ENCODE data around the gene NRP2. TPM values are rescaled to one million over a fixed set of nuclear protein-coding genes. Genes with fewer than 3 reads are reported as not detected.

The NRP2 gene
- total RNA-seq, 1 donor from 2014 or later = 64.0 TPM

GRCh38 chr2:205683502-205684367, 1.4 kb downstream of the NRP2 start:
- Mint-ChIP-seq H3K27ac (peak overlapping the region; percentile 59), H3K4me3 (peak overlapping the region; percentile 89), H3K4me1 (ENCODE audit: low read depth) (peaks cover 51% of the 10 kb centered on the region), H3K36me3 (ENCODE audit: low read depth) (peaks cover 13% of the 10 kb centered on the region), H3K27me3 (ENCODE audit: insufficient read depth) (peaks cover 60% of the 10 kb centered on the region), H3K9me3 (no peaks in the 10 kb centered on the region)
- no peak for DNase-seq (ENCODE audit: low spot score)
- intact Hi-C loops (cut with micrococcal nuclease) = loop anchor here (2.0 to 10.0 kb wide), 9 partner anchors 23 to 1656 kb away; no protein-coding TSS in a partner anchor

GRCh38 chr2:205684871-205685313, 2.6 kb downstream of the NRP2 start:
- no peaks in the 10 kb centered on the region for H3K9me3 Mint-ChIP-seq
- H3K4me3 Mint-ChIP-seq = peak overlapping the region; percentile 89
- H3K27me3 Mint-ChIP-seq (ENCODE audit: insufficient read depth) = peaks cover 62% of the 10 kb centered on the region
- H3K4me1 Mint-ChIP-seq (ENCODE audit: low read depth) = peaks cover 44% of the 10 kb centered on the region
- no peak for DNase-seq (ENCODE audit: low spot score)
- H3K27ac Mint-ChIP-seq = peak overlapping the region; percentile 63
- intact Hi-C loops (cut with micrococcal nuclease) = loop anchor here (1.0 to 10.0 kb wide), 9 partner anchors 29 to 1658 kb away; no protein-coding TSS in a partner anchor
- H3K36me3 Mint-ChIP-seq (ENCODE audit: low read depth) = peaks cover 15% of the 10 kb centered on the region

GRCh38 chr2:205685314-205686055, 3.2 kb downstream of the NRP2 start:
- H3K36me3 Mint-ChIP-seq (ENCODE audit: low read depth) = peaks cover 15% of the 10 kb centered on the region
- peak overlapping the region; percentile 89 for H3K27ac Mint-ChIP-seq
- peaks cover 38% of the 10 kb centered on the region for H3K4me1 Mint-ChIP-seq (ENCODE audit: low read depth)
- no peaks in the 10 kb centered on the region for H3K9me3 Mint-ChIP-seq
- H3K4me3 Mint-ChIP-seq = peak overlapping the region; percentile 89
- intact Hi-C loops (cut with micrococcal nuclease) = loop anchor here (1.0 to 10.0 kb wide), 2 partner anchors 29 to 681 kb away; no protein-coding TSS in a partner anchor
- no peak for DNase-seq (ENCODE audit: low spot score)
- peaks cover 59% of the 10 kb centered on the region for H3K27me3 Mint-ChIP-seq (ENCODE audit: insufficient read depth)

GRCh38 chr2:205686056-205686782, 3.9 kb downstream of the NRP2 start:
- H3K4me3 Mint-ChIP-seq = peak overlapping the region; percentile 84
- intact Hi-C loops (cut with micrococcal nuclease) = loop anchor here (10.0 kb wide), 1 partner anchor 681 kb away; no protein-coding TSS in a partner anchor

GRCh38 chr2:205686783-205687640, 4.7 kb downstream of the NRP2 start:
- H3K9me3 Mint-ChIP-seq = no peaks in the 10 kb centered on the region
- H3K27me3 Mint-ChIP-seq (ENCODE audit: insufficient read depth) = peaks cover 56% of the 10 kb centered on the region

More at GRCh38 chr2:205686056-205686782, 3.9 kb downstream of the NRP2 start:
- Mint-ChIP-seq H3K4me1 (ENCODE audit: low read depth) (peaks cover 33% of the 10 kb centered on the region), H3K9me3 (no peaks in the 10 kb centered on the region), H3K27ac (peak overlapping the region; percentile 89), H3K27me3 (ENCODE audit: insufficient read depth) (peaks cover 57% of the 10 kb centered on the region), H3K36me3 (ENCODE audit: low read depth) (peaks cover 18% of the 10 kb centered on the region)
- DNase-seq (ENCODE audit: low spot score) = no peak

GRCh38 chr2:205687641-205687956, 5.3 kb downstream of the NRP2 start:
- Mint-ChIP-seq H3K36me3 (ENCODE audit: low read depth) (peaks cover 21% of the 10 kb centered on the region), H3K27ac (no peak overlapping the region), H3K4me3 (no peak overlapping the region), H3K4me1 (ENCODE audit: low read depth) (peaks cover 28% of the 10 kb centered on the region), H3K9me3 (no peaks in the 10 kb centered on the region), H3K27me3 (ENCODE audit: insufficient read depth) (peaks cover 59% of the 10 kb centered on the region)
- intact Hi-C loops (cut with micrococcal nuclease) = loop anchor here (10.0 kb wide), 1 partner anchor 683 kb away; no protein-coding TSS in a partner anchor
- no peak for DNase-seq (ENCODE audit: low spot score)

More at GRCh38 chr2:205686783-205687640, 4.7 kb downstream of the NRP2 start:
- Mint-ChIP-seq H3K27ac (no peak overlapping the region), H3K36me3 (ENCODE audit: low read depth) (peaks cover 21% of the 10 kb centered on the region), H3K4me1 (ENCODE audit: low read depth) (peaks cover 28% of the 10 kb centered on the region), H3K4me3 (peak overlapping the region; percentile 84)
- intact Hi-C loops (cut with micrococcal nuclease) = loop anchor here (10.0 kb wide), 1 partner anchor 682 kb away; no protein-coding TSS in a partner anchor
- no peak for DNase-seq (ENCODE audit: low spot score)

- intact Hi-C loops (cut with micrococcal nuclease) = loop anchor here (10.0 kb wide), 1 partner anchor 684 kb away; no protein-coding TSS in a partner anchor
- peaks cover 57% of the 10 kb centered on the region for H3K27me3 Mint-ChIP-seq (ENCODE audit: insufficient read depth)
Observed at GRCh38 chr2:205688417-205689200, 6.3 kb downstream of the NRP2 start.

GRCh38 chr2:205689820-205690219, 7.5 kb downstream of the NRP2 start:
- Mint-ChIP-seq H3K27ac (no peak overlapping the region), H3K4me1 (ENCODE audit: low read depth) (peaks cover 12% of the 10 kb centered on the region), H3K36me3 (ENCODE audit: low read depth) (peaks cover 10% of the 10 kb centered on the region), H3K4me3 (no peak overlapping the region), H3K9me3 (no peaks in the 10 kb centered on the region), H3K27me3 (ENCODE audit: insufficient read depth) (peaks cover 49% of the 10 kb centered on the region)
- intact Hi-C loops (cut with micrococcal nuclease) = loop anchor here (10.0 kb wide), 1 partner anchor 685 kb away; no protein-coding TSS in a partner anchor
- DNase-seq (ENCODE audit: low spot score) = no peak

More at GRCh38 chr2:205688417-205689200, 6.3 kb downstream of the NRP2 start:
- H3K4me3 Mint-ChIP-seq = no peak overlapping the region
- peaks cover 20% of the 10 kb centered on the region for H3K36me3 Mint-ChIP-seq (ENCODE audit: low read depth)
- H3K27ac Mint-ChIP-seq = no peak overlapping the region
- peaks cover 18% of the 10 kb centered on the region for H3K4me1 Mint-ChIP-seq (ENCODE audit: low read depth)
- DNase-seq (ENCODE audit: low spot score) = no peak
- no peaks in the 10 kb centered on the region for H3K9me3 Mint-ChIP-seq

- intact Hi-C loops (cut with micrococcal nuclease) = no loop called here
- DNase-seq (ENCODE audit: low spot score) = no peak
- Mint-ChIP-seq H3K4me3 (no peak overlapping the region), H3K36me3 (ENCODE audit: low read depth) (peaks cover 11% of the 10 kb centered on the region), H3K27me3 (ENCODE audit: insufficient read depth) (peaks cover 31% of the 10 kb centered on the region), H3K4me1 (ENCODE audit: low read depth) (peaks cover 9% of the 10 kb centered on the region), H3K27ac (no peak overlapping the region), H3K9me3 (no peaks in the 10 kb centered on the region)
Observed at GRCh38 chr2:205692104-205692503, 9.8 kb downstream of the NRP2 start.

- peaks cover 14% of the 10 kb centered on the region for H3K4me1 Mint-ChIP-seq (ENCODE audit: low read depth)
- intact Hi-C loops (cut with micrococcal nuclease) = no loop called here
- peaks cover 20% of the 10 kb centered on the region for H3K27me3 Mint-ChIP-seq (ENCODE audit: insufficient read depth)
- H3K27ac Mint-ChIP-seq = no peak overlapping the region
- no peak overlapping the region for H3K4me3 Mint-ChIP-seq
- no peaks in the 10 kb centered on the region for H3K9me3 Mint-ChIP-seq
- no peak for DNase-seq (ENCODE audit: low spot score)
- H3K36me3 Mint-ChIP-seq (ENCODE audit: low read depth) = peaks cover 19% of the 10 kb centered on the region
Observed at GRCh38 chr2:205694256-205694655, 12.0 kb downstream of the NRP2 start.

GRCh38 chr2:205695460-205695991, 13.2 kb downstream of the NRP2 start:
- no peak for DNase-seq (ENCODE audit: low spot score)
- peaks cover 20% of the 10 kb centered on the region for H3K27me3 Mint-ChIP-seq (ENCODE audit: insufficient read depth)
- H3K27ac Mint-ChIP-seq = no peak overlapping the region
- no peaks in the 10 kb centered on the region for H3K9me3 Mint-ChIP-seq
- H3K4me1 Mint-ChIP-seq (ENCODE audit: low read depth) = peaks cover 27% of the 10 kb centered on the region
- intact Hi-C loops (cut with micrococcal nuclease) = no loop called here
- no peak overlapping the region for H3K4me3 Mint-ChIP-seq
- peaks cover 21% of the 10 kb centered on the region for H3K36me3 Mint-ChIP-seq (ENCODE audit: low read depth)

All from activated T-helper 1 cell treated with anti-CD3 and anti-CD28 coated beads, Interleukin-12 subunit alpha, Interleukin-12 subunit beta, Interleukin-2, Interleukin-4 antibody, amounts not matched to agents 30 ng/mL and 10 ng/mL and 1 ng/mL, durations not matched to agents 14 hours and 24 hours and 36 hours (primary cell).